ENCODE measurements around the gene ARHGEF17. TPM values are rescaled to one million over a fixed set of nuclear protein-coding genes. Genes with fewer than 3 reads are reported as not detected.

ARHGEF17 gene
- total RNA-seq, 2 experiments from 2014 or later = 0.18 TPM; not detected in 1

- H3K4me3 Mint-ChIP-seq = no peak overlapping the region
- H3K4me1 Mint-ChIP-seq (ENCODE audit: low read depth) = peaks cover 24% of the 10 kb centered on the region
- H3K9me3 Mint-ChIP-seq (ENCODE audit: insufficient read depth) = no peaks in the 10 kb centered on the region
- POLR2A ChIA-PET = no interaction called here
- CTCF ChIA-PET = interaction anchor here (0.8 to 5.7 kb wide), 9 partner anchors 8 to 456 kb away, joined by 3 to 39 read pairs (median 4); partner anchors contain the start of gene ARHGEF17
- peaks cover 4% of the 10 kb centered on the region for H3K27me3 Mint-ChIP-seq (ENCODE audit: low read depth)
- H3K36me3 Mint-ChIP-seq (ENCODE audit: low read depth) = no peaks in the 10 kb centered on the region
- peak overlapping the region; percentile 12 for H3K27ac Mint-ChIP-seq
- DNase-seq (no peak), ATAC-seq (no peak)
These were observed 20.5 kb upstream of the ARHGEF17 start for GRCh38 chr11:73287400-73288101.

GRCh38 chr11:73288192-73288872 lies 19.7 kb upstream of the ARHGEF17 start:
- ATAC-seq = no peak
- POLR2A ChIA-PET = interaction anchor here (0.6 kb wide), 1 partner anchor 418 kb away, joined by 3 read pairs; no protein-coding TSS in a partner anchor
- H3K9me3 Mint-ChIP-seq (ENCODE audit: insufficient read depth) = no peaks in the 10 kb centered on the region
- CTCF ChIA-PET = interaction anchor here (0.8 to 5.7 kb wide), 17 partner anchors 8 to 563 kb away, joined by 3 to 39 read pairs (median 4); partner anchors contain the start of genes ARHGEF17 and P2RY6
- no peak overlapping the region for H3K4me3 Mint-ChIP-seq
- peaks cover 8% of the 10 kb centered on the region for H3K27me3 Mint-ChIP-seq (ENCODE audit: low read depth)
- DNase-seq = no peak
- peaks cover 23% of the 10 kb centered on the region for H3K4me1 Mint-ChIP-seq (ENCODE audit: low read depth)
- no peaks in the 10 kb centered on the region for H3K36me3 Mint-ChIP-seq (ENCODE audit: low read depth)
- H3K27ac Mint-ChIP-seq = peak overlapping the region; percentile 12

GRCh38 chr11:73288873-73289707 lies 19.0 kb upstream of the ARHGEF17 start:
- CTCF ChIA-PET = interaction anchor here (0.8 to 5.7 kb wide), 22 partner anchors 9 to 564 kb away, joined by 3 to 39 read pairs (median 3); partner anchors contain the start of genes ARHGEF17 and P2RY6
- Mint-ChIP-seq H3K9me3 (ENCODE audit: insufficient read depth) (no peaks in the 10 kb centered on the region), H3K4me3 (no peak overlapping the region), H3K36me3 (ENCODE audit: low read depth) (no peaks in the 10 kb centered on the region), H3K27me3 (ENCODE audit: low read depth) (peaks cover 10% of the 10 kb centered on the region), H3K27ac (no peak overlapping the region), H3K4me1 (ENCODE audit: low read depth) (peaks cover 23% of the 10 kb centered on the region)
- peak; percentile 66 for ATAC-seq
- DNase-seq = peak; percentile 59
- POLR2A ChIA-PET = no interaction called here

GRCh38 chr11:73290536-73290935 lies 17.5 kb upstream of the ARHGEF17 start:
- no peak overlapping the region for H3K27ac Mint-ChIP-seq
- peaks cover 23% of the 10 kb centered on the region for H3K4me1 Mint-ChIP-seq (ENCODE audit: low read depth)
- DNase-seq = no peak
- ChIA-PET POLR2A (no interaction called here), CTCF (interaction anchor here (0.6 to 5.7 kb wide), 7 partner anchors 7 to 105 kb away, joined by 3 to 39 read pairs (median 11); partner anchors contain the start of gene ARHGEF17)
- H3K4me3 Mint-ChIP-seq = no peak overlapping the region
- H3K36me3 Mint-ChIP-seq (ENCODE audit: low read depth) = no peaks in the 10 kb centered on the region
- H3K27me3 Mint-ChIP-seq (ENCODE audit: low read depth) = peaks cover 14% of the 10 kb centered on the region
- ATAC-seq = no peak
- H3K9me3 Mint-ChIP-seq (ENCODE audit: insufficient read depth) = no peaks in the 10 kb centered on the region

- ATAC-seq (no peak), DNase-seq (no peak)
- CTCF ChIA-PET = interaction anchor here (0.6 to 5.7 kb wide), 5 partner anchors 12 to 105 kb away, joined by 4 to 39 read pairs (median 8); no protein-coding TSS in a partner anchor
- H3K36me3 Mint-ChIP-seq (ENCODE audit: low read depth) = no peaks in the 10 kb centered on the region
- H3K4me1 Mint-ChIP-seq (ENCODE audit: low read depth) = peaks cover 23% of the 10 kb centered on the region
- H3K9me3 Mint-ChIP-seq (ENCODE audit: insufficient read depth) = no peaks in the 10 kb centered on the region
- no peak overlapping the region for H3K4me3 Mint-ChIP-seq
- peaks cover 14% of the 10 kb centered on the region for H3K27me3 Mint-ChIP-seq (ENCODE audit: low read depth)
- POLR2A ChIA-PET = no interaction called here
- H3K27ac Mint-ChIP-seq = no peak overlapping the region
These were observed 16.9 kb upstream of the ARHGEF17 start for GRCh38 chr11:73291196-73291595.

- Mint-ChIP-seq H3K4me3 (no peak overlapping the region), H3K4me1 (ENCODE audit: low read depth) (peaks cover 18% of the 10 kb centered on the region), H3K27me3 (ENCODE audit: low read depth) (peaks cover 14% of the 10 kb centered on the region), H3K36me3 (ENCODE audit: low read depth) (no peaks in the 10 kb centered on the region), H3K27ac (no peak overlapping the region), H3K9me3 (ENCODE audit: insufficient read depth) (no peaks in the 10 kb centered on the region)
- no peak for DNase-seq
- POLR2A ChIA-PET = no interaction called here
- ATAC-seq = no peak
- CTCF ChIA-PET = interaction anchor here (0.7 to 5.7 kb wide), 4 partner anchors 15 to 106 kb away, joined by 7 to 39 read pairs (median 20); no protein-coding TSS in a partner anchor
These were observed 16.1 kb upstream of the ARHGEF17 start for GRCh38 chr11:73291781-73292524.

- Mint-ChIP-seq H3K9me3 (ENCODE audit: insufficient read depth) (no peaks in the 10 kb centered on the region), H3K36me3 (ENCODE audit: low read depth) (no peaks in the 10 kb centered on the region), H3K27me3 (ENCODE audit: low read depth) (peaks cover 14% of the 10 kb centered on the region), H3K4me3 (no peak overlapping the region), H3K27ac (no peak overlapping the region), H3K4me1 (ENCODE audit: low read depth) (peaks cover 18% of the 10 kb centered on the region)
- ChIA-PET POLR2A (no interaction called here), CTCF (interaction anchor here (0.7 to 1.7 kb wide), 3 partner anchors 14 to 43 kb away, joined by 5 to 8 read pairs (median 7); no protein-coding TSS in a partner anchor)
- ATAC-seq = no peak
- no peak for DNase-seq
These were observed 15.6 kb upstream of the ARHGEF17 start for GRCh38 chr11:73292525-73292894.

- no peak overlapping the region for H3K4me3 Mint-ChIP-seq
- ChIA-PET POLR2A (no interaction called here), CTCF (interaction anchor here (0.9 to 2.5 kb wide), 2 partner anchors 11 to 42 kb away, joined by 5 to 9 read pairs; no protein-coding TSS in a partner anchor)
These were observed 14.6 kb upstream of the ARHGEF17 start for GRCh38 chr11:73293356-73293936.

GRCh38 chr11:73294604-73295003 lies 13.5 kb upstream of the ARHGEF17 start:
- ATAC-seq (no peak), DNase-seq (no peak)
- POLR2A ChIA-PET = interaction anchor here (1.0 kb wide), 1 partner anchor 12 kb away, joined by 4 read pairs; no protein-coding TSS in a partner anchor
- Mint-ChIP-seq H3K4me3 (no peak overlapping the region), H3K4me1 (ENCODE audit: low read depth) (no peaks in the 10 kb centered on the region), H3K9me3 (ENCODE audit: insufficient read depth) (no peaks in the 10 kb centered on the region), H3K27ac (no peak overlapping the region), H3K27me3 (ENCODE audit: low read depth) (peaks cover 21% of the 10 kb centered on the region), H3K36me3 (ENCODE audit: low read depth) (no peaks in the 10 kb centered on the region)
- CTCF ChIA-PET = interaction anchor here (0.6 to 2.5 kb wide), 25 partner anchors 8 to 368 kb away, joined by 3 to 25 read pairs (median 3); partner anchors contain the start of genes ARHGEF17 and FCHSD2

More at GRCh38 chr11:73293356-73293936, 14.6 kb upstream of the ARHGEF17 start:
- no peaks in the 10 kb centered on the region for H3K36me3 Mint-ChIP-seq (ENCODE audit: low read depth)
- peaks cover 21% of the 10 kb centered on the region for H3K27me3 Mint-ChIP-seq (ENCODE audit: low read depth)
- ATAC-seq (no peak), DNase-seq (no peak)
- H3K4me1 Mint-ChIP-seq (ENCODE audit: low read depth) = peaks cover 10% of the 10 kb centered on the region
- no peak overlapping the region for H3K27ac Mint-ChIP-seq
- no peaks in the 10 kb centered on the region for H3K9me3 Mint-ChIP-seq (ENCODE audit: insufficient read depth)

GRCh38 chr11:73295241-73295995 lies 12.7 kb upstream of the ARHGEF17 start:
- Mint-ChIP-seq H3K36me3 (ENCODE audit: low read depth) (no peaks in the 10 kb centered on the region), H3K4me1 (ENCODE audit: low read depth) (no peaks in the 10 kb centered on the region), H3K27me3 (ENCODE audit: low read depth) (peaks cover 23% of the 10 kb centered on the region), H3K27ac (no peak overlapping the region), H3K4me3 (no peak overlapping the region), H3K9me3 (ENCODE audit: insufficient read depth) (no peaks in the 10 kb centered on the region)
- ATAC-seq (peak; percentile 83), DNase-seq (peak; percentile 86)
- POLR2A ChIA-PET = interaction anchor here (1.0 kb wide), 1 partner anchor 11 kb away, joined by 4 read pairs; no protein-coding TSS in a partner anchor
- CTCF ChIA-PET = interaction anchor here (0.6 to 2.5 kb wide), 26 partner anchors 8 to 405 kb away, joined by 3 to 25 read pairs (median 3); partner anchors contain the start of genes ARHGEF17 and FCHSD2
